ENCODE results near the gene CORO7. TPM values are rescaled to one million over a fixed set of nuclear protein-coding genes. Genes with fewer than 3 reads are reported as not detected.

The CORO7 gene
- total RNA-seq (100 to 1,000 TPM; 114 to 572 (median 165) TPM), polyA plus RNA-seq (10 to 100 TPM; 29.6 to 62.5 TPM), total RNA-seq (86.3 reads per million, percentile 82 among the genes with 10 or more reads in this experiment)

GRCh38 chr16:4416200-4417032 lies at the start of gene CORO7:
Gene CORO7, minus strand, starts transcription at chr16:4416596. Its CDS starts 78 bp downstream, at chr16:4416518.
- Mint-ChIP-seq H3K4me1 (peaks cover 18 to 43% (median 38%) of the 10 kb centered on the region in 7 donors), H3K27ac (peak within 1 kb of the TSS; percentile 91 to 99 (median 98)), H3K27me3 (peaks cover 0 to 9% (median 0%) of the 10 kb centered on the region in 5 donors), H3K4me3 (peak within 1 kb of the TSS; percentile 88 to 98 (median 95)), H3K36me3 (peaks cover 0 to 19% (median 0%) of the 10 kb centered on the region in 5 donors), H3K9me3 (peaks cover 0 to 4% (median 0%) of the 10 kb centered on the region in 11 donors)
- Histone ChIP-seq H3K27ac (ENCODE audit: low read depth, low read length) (peak within 1 kb of the TSS; percentile 98), H3K9me3 (ENCODE audit: control insufficient read depth in 2 of 3, low read length in 3 of 3) (no peaks in the 10 kb centered on the region), H3K4me3 (ENCODE audit: low read length) (peak within 1 kb of the TSS; percentile 71), H3K4me1 (ENCODE audit: control insufficient read depth in 2 of 2, insufficient read depth in 2 of 2, low read length in 2 of 2) (peaks cover 26 to 33% of the 10 kb centered on the region in 2 donors), H3K36me3 (ENCODE audit: control insufficient read depth in 2 of 3, insufficient read depth in 3 of 3, low read length in 3 of 3) (peaks cover 4 to 20% (median 9%) of the 10 kb centered on the region in 3 experiments), H3K27me3 (ENCODE audit: control insufficient read depth in 2 of 2, insufficient read depth in 2 of 2, low read length in 2 of 2) (no peaks in the 10 kb centered on the region)
- ChIA-PET CTCF (interaction anchor here (1.2 to 2.4 kb wide), 4 partner anchors 12 to 209 kb away, joined by 3 to 7 read pairs (median 4); no protein-coding TSS in a partner anchor), POLR2A (interaction anchor here (0.6 to 4.5 kb wide), 16 partner anchors 8 to 665 kb away, joined by 3 to 19 read pairs (median 4); partner anchors contain the start of genes ANKS3, CDIP1, DNAAF8 and TFAP4)
- peak; percentile 98 to 100 (median 99) for DNase-seq
- intact Hi-C loops (cut with micrococcal nuclease), result loop anchor here (1.0 to 10.0 kb wide), 13 partner anchors 9 to 534 kb away; partner anchors contain the start of genes CDIP1 (in 2 of the 2), CREBBP (in 1 of the 2), DNAJA3 (in 1 of the 2) and HMOX2 (in 1 of the 2)
- ATAC-seq, result peak; percentile 89

- H3K9me3 ChIP-seq (ENCODE audit: control insufficient read depth in 2 of 3, low read length in 3 of 3), result no peaks in the 10 kb centered on the region
- H3K36me3 ChIP-seq (ENCODE audit: control insufficient read depth in 2 of 3, insufficient read depth in 3 of 3, low read length in 3 of 3), result peaks cover 6 to 67% (median 12%) of the 10 kb centered on the region in 3 experiments
- CTCF ChIA-PET, result interaction anchor here (0.7 kb wide), 1 partner anchor 55 kb away, joined by 3 read pairs; no protein-coding TSS in a partner anchor
- H3K27ac ChIP-seq (ENCODE audit: low read depth, low read length), result no peak overlapping the region
- peaks cover 4 to 33% (median 7%) of the 10 kb centered on the region in 5 donors for H3K36me3 Mint-ChIP-seq
- no peak overlapping the region for H3K4me3 ChIP-seq (ENCODE audit: low read length)
- no peaks in the 10 kb centered on the region for H3K9me3 Mint-ChIP-seq
- intact Hi-C loops (cut with micrococcal nuclease), result no loop called here
- H3K27me3 ChIP-seq (ENCODE audit: control insufficient read depth in 2 of 2, insufficient read depth in 2 of 2, low read length in 2 of 2), result no peaks in the 10 kb centered on the region
- H3K27me3 Mint-ChIP-seq, result no peaks in the 10 kb centered on the region
- peaks cover 5 to 36% of the 10 kb centered on the region in 2 donors for H3K4me1 ChIP-seq (ENCODE audit: control insufficient read depth in 2 of 2, insufficient read depth in 2 of 2, low read length in 2 of 2)
- H3K4me3 Mint-ChIP-seq, result no peak overlapping the region
- ATAC-seq, result no peak
- peaks cover 11 to 41% (median 18%) of the 10 kb centered on the region in 7 donors for H3K4me1 Mint-ChIP-seq
- H3K27ac Mint-ChIP-seq, result peak overlapping the region in 3 of 9 donors; percentile 34 to 51 (median 47)
- POLR2A ChIA-PET, result interaction anchor here (0.7 to 1.1 kb wide), 4 partner anchors 9 to 347 kb away, joined by 3 read pairs; partner anchors contain the start of gene HMOX2
- no peak for DNase-seq
Measured at GRCh38 chr16:4463522-4464163, 47.2 kb upstream of the CORO7 start.

- Mint-ChIP-seq H3K27me3 (no peaks in the 10 kb centered on the region), H3K4me3 (no peak overlapping the region), H3K27ac (peak overlapping the region in 5 of 9 donors; percentile 22 to 79 (median 72)), H3K36me3 (peaks cover 0 to 29% (median 4%) of the 10 kb centered on the region in 5 donors), H3K4me1 (peaks cover 14 to 36% (median 21%) of the 10 kb centered on the region in 7 donors), H3K9me3 (no peaks in the 10 kb centered on the region)
- ChIA-PET POLR2A (interaction anchor here (1.1 to 1.9 kb wide), 4 partner anchors 8 to 43 kb away, joined by 3 to 6 read pairs (median 4); no protein-coding TSS in a partner anchor), CTCF (no interaction called here)
- Histone ChIP-seq H3K4me1 (ENCODE audit: control insufficient read depth in 2 of 2, insufficient read depth in 2 of 2, low read length in 2 of 2) (peaks cover 5 to 24% of the 10 kb centered on the region in 2 donors), H3K4me3 (ENCODE audit: low read length) (no peak overlapping the region), H3K9me3 (ENCODE audit: control insufficient read depth in 2 of 3, low read length in 3 of 3) (no peaks in the 10 kb centered on the region), H3K36me3 (ENCODE audit: control insufficient read depth in 2 of 3, insufficient read depth in 3 of 3, low read length in 3 of 3) (peaks cover 6 to 68% (median 12%) of the 10 kb centered on the region in 3 experiments), H3K27me3 (ENCODE audit: control insufficient read depth in 2 of 2, insufficient read depth in 2 of 2, low read length in 2 of 2) (no peaks in the 10 kb centered on the region), H3K27ac (ENCODE audit: low read depth, low read length) (no peak overlapping the region)
- peak in 1 of 9 donors; percentile 19 for DNase-seq
- no peak for ATAC-seq
- intact Hi-C loops (cut with micrococcal nuclease), result no loop called here
Measured at GRCh38 chr16:4461250-4462085, 45.1 kb upstream of the CORO7 start.

- peaks cover 6 to 68% (median 12%) of the 10 kb centered on the region in 3 experiments for H3K36me3 ChIP-seq (ENCODE audit: control insufficient read depth in 2 of 3, insufficient read depth in 3 of 3, low read length in 3 of 3)
- ATAC-seq (no peak), DNase-seq (no peak)
- H3K4me1 Mint-ChIP-seq, result peaks cover 10 to 31% (median 16%) of the 10 kb centered on the region in 7 donors
- H3K4me3 ChIP-seq (ENCODE audit: low read length), result no peak overlapping the region
- H3K9me3 Mint-ChIP-seq, result no peaks in the 10 kb centered on the region
- peak overlapping the region in 2 of 10 donors; percentile 8 to 39 for H3K4me3 Mint-ChIP-seq
- POLR2A ChIA-PET, result interaction anchor here (1.1 to 1.4 kb wide), 3 partner anchors 10 to 44 kb away, joined by 4 to 6 read pairs (median 4); no protein-coding TSS in a partner anchor
- H3K36me3 Mint-ChIP-seq, result peaks cover 0 to 24% (median 4%) of the 10 kb centered on the region in 5 donors
- H3K27me3 ChIP-seq (ENCODE audit: control insufficient read depth in 2 of 2, insufficient read depth in 2 of 2, low read length in 2 of 2), result no peaks in the 10 kb centered on the region
- peak overlapping the region in 4 of 9 donors; percentile 22 to 79 (median 56) for H3K27ac Mint-ChIP-seq
- CTCF ChIA-PET, result no interaction called here
- H3K4me1 ChIP-seq (ENCODE audit: control insufficient read depth in 2 of 2, insufficient read depth in 2 of 2, low read length in 2 of 2), result peaks cover 2 to 20% of the 10 kb centered on the region in 2 donors
- intact Hi-C loops (cut with micrococcal nuclease), result no loop called here
- H3K27ac ChIP-seq (ENCODE audit: low read depth, low read length), result no peak overlapping the region
- no peaks in the 10 kb centered on the region for H3K9me3 ChIP-seq (ENCODE audit: control insufficient read depth in 2 of 3, low read length in 3 of 3)
- no peaks in the 10 kb centered on the region for H3K27me3 Mint-ChIP-seq
Measured at GRCh38 chr16:4460936-4461249, 44.5 kb upstream of the CORO7 start.

GRCh38 chr16:4455951-4456350 lies 39.6 kb upstream of the CORO7 start:
- Histone ChIP-seq H3K9me3 (ENCODE audit: control insufficient read depth in 2 of 3, low read length in 3 of 3) (no peaks in the 10 kb centered on the region), H3K4me3 (ENCODE audit: low read length) (no peak overlapping the region), H3K4me1 (ENCODE audit: control insufficient read depth in 2 of 2, insufficient read depth in 2 of 2, low read length in 2 of 2) (peaks cover 0 to 12% of the 10 kb centered on the region in 2 donors), H3K27ac (ENCODE audit: low read depth, low read length) (no peak overlapping the region), H3K36me3 (ENCODE audit: control insufficient read depth in 2 of 3, insufficient read depth in 3 of 3, low read length in 3 of 3) (peaks cover 0 to 69% (median 2%) of the 10 kb centered on the region in 3 experiments), H3K27me3 (ENCODE audit: control insufficient read depth in 2 of 2, insufficient read depth in 2 of 2, low read length in 2 of 2) (no peaks in the 10 kb centered on the region)
- intact Hi-C loops (cut with micrococcal nuclease), result no loop called here
- peaks cover 8 to 21% (median 14%) of the 10 kb centered on the region in 7 donors for H3K4me1 Mint-ChIP-seq
- H3K9me3 Mint-ChIP-seq, result no peaks in the 10 kb centered on the region
- H3K36me3 Mint-ChIP-seq, result peaks cover 5 to 25% (median 9%) of the 10 kb centered on the region in 5 donors
- CTCF ChIA-PET, result no interaction called here
- no peaks in the 10 kb centered on the region for H3K27me3 Mint-ChIP-seq
- POLR2A ChIA-PET, result no interaction called here
- no peak overlapping the region for H3K27ac Mint-ChIP-seq
- H3K4me3 Mint-ChIP-seq, result no peak overlapping the region
- no peak for ATAC-seq
- DNase-seq, result no peak

Measured in naive thymus-derived CD4-positive, alpha-beta T cell (primary cell).